ENCODE measurements around the gene KRTAP12-1. TPM values are rescaled to one million over a fixed set of nuclear protein-coding genes. Genes with fewer than 3 reads are reported as not detected.

The KRTAP12-1 gene
- total RNA-seq, 1 experiment from 2014 or later = not detected

DNA sequence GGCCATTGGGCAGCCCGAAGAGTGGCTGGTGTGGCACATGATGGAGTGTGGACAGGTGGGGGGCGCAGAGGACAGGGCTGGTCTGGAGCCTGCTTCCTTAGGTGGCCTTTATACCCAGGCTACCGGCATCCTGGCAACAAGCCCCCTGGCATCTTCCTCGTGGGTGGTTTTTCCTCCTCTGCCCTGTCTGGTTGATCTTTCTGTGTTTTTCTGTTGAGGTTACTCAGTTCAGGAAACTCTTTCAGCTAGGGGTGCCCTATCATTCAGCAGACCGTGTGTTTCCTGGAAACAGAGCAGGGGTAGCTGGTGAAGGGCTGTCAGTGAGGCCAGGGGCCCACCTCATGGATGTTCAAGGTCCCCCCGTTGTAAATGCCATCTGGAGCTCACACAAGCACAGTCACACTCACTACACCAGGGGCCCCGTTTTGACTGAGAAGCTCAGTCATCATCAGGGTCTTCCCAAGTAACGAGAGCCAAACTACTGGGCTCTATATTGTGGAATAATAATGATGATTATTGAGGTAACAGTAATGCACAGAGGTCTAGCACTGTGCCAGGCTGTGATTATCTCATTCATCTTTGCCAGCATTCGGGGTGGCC lies 27.3 kb downstream of the KRTAP12-1 start, which contains the start of gene KRTAP12-4:
TSS of gene KRTAP12-4 (minus strand) at position 84 of the 600 bp plus-strand sequence. CDS start at position 39, 45 bp downstream.
- no peak for DNase-seq (ENCODE audit: low read depth, low spot score)
- CTCF ChIA-PET = no interaction called here
- TF ChIP-seq, protein P1, sequence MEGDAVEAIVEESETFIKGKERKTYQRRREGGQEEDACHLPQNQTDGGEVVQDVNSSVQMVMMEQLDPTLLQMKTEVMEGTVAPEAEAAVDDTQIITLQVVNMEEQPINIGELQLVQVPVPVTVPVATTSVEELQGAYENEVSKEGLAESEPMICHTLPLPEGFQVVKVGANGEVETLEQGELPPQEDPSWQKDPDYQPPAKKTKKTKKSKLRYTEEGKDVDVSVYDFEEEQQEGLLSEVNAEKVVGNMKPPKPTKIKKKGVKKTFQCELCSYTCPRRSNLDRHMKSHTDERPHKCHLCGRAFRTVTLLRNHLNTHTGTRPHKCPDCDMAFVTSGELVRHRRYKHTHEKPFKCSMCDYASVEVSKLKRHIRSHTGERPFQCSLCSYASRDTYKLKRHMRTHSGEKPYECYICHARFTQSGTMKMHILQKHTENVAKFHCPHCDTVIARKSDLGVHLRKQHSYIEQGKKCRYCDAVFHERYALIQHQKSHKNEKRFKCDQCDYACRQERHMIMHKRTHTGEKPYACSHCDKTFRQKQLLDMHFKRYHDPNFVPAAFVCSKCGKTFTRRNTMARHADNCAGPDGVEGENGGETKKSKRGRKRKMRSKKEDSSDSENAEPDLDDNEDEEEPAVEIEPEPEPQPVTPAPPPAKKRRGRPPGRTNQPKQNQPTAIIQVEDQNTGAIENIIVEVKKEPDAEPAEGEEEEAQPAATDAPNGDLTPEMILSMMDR (IDR thresholded peaks at IDR 0.05) = no peak
- TF ChIP-seq SIN3A (IDR thresholded peaks at IDR 0.05; ENCODE audit: borderline replicate concordance, insufficient read depth, low read depth, low read length) = no peak
- TF ChIP-seq, protein P2, sequence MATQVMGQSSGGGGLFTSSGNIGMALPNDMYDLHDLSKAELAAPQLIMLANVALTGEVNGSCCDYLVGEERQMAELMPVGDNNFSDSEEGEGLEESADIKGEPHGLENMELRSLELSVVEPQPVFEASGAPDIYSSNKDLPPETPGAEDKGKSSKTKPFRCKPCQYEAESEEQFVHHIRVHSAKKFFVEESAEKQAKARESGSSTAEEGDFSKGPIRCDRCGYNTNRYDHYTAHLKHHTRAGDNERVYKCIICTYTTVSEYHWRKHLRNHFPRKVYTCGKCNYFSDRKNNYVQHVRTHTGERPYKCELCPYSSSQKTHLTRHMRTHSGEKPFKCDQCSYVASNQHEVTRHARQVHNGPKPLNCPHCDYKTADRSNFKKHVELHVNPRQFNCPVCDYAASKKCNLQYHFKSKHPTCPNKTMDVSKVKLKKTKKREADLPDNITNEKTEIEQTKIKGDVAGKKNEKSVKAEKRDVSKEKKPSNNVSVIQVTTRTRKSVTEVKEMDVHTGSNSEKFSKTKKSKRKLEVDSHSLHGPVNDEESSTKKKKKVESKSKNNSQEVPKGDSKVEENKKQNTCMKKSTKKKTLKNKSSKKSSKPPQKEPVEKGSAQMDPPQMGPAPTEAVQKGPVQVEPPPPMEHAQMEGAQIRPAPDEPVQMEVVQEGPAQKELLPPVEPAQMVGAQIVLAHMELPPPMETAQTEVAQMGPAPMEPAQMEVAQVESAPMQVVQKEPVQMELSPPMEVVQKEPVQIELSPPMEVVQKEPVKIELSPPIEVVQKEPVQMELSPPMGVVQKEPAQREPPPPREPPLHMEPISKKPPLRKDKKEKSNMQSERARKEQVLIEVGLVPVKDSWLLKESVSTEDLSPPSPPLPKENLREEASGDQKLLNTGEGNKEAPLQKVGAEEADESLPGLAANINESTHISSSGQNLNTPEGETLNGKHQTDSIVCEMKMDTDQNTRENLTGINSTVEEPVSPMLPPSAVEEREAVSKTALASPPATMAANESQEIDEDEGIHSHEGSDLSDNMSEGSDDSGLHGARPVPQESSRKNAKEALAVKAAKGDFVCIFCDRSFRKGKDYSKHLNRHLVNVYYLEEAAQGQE (IDR thresholded peaks at IDR 0.05; ENCODE audit: insufficient read depth in 1 of 2, low read depth in 2 of 2, low read length in 1 of 2) = no peak
- TF ChIP-seq POLR2AphosphoS5 (IDR thresholded peaks at IDR 0.05; ENCODE audit: low read depth, low read length) = no peak
- no peak for TF ChIP-seq TCF7L2 (IDR thresholded peaks at IDR 0.05; ENCODE audit: low read depth, low read length)
- H3K36me3 ChIP-seq (ENCODE audit: control insufficient read depth, insufficient read depth, low read length) = no peaks in the 10 kb centered on the region
- no peaks in the 10 kb centered on the region for H3K27me3 ChIP-seq (ENCODE audit: control insufficient read depth, insufficient read depth, low read length)
- POLR2A ChIA-PET = interaction anchor here (0.6 kb wide), 1 partner anchor 9 kb away, joined by 5 read pairs; no protein-coding TSS in a partner anchor
- no peak within 1 kb of the TSS for H3K27ac ChIP-seq (ENCODE audit: low read length)
- H3K9me3 ChIP-seq (ENCODE audit: control insufficient read depth, insufficient read depth, low read depth, low read length) = no peaks in the 10 kb centered on the region
- no peak within 1 kb of the TSS for H3K4me3 ChIP-seq (ENCODE audit: low read depth in 2 of 2, low read length in 2 of 2)
- no TSS peak for BruUV-seq (replicated peaks)
- in situ Hi-C loops (cut with HindIII; ENCODE audit: low pct_unique_long_range_greater_than_20kb, low sequenced_read_pairs) = no loop called here
- no peak for ATAC-seq
- no peaks in the 10 kb centered on the region for H3K4me1 ChIP-seq (ENCODE audit: control insufficient read depth, insufficient read depth, low read length)
- intact Hi-C loops (cut with micrococcal nuclease; ENCODE audit: unreplicated experiment) = no loop called here

DNA sequence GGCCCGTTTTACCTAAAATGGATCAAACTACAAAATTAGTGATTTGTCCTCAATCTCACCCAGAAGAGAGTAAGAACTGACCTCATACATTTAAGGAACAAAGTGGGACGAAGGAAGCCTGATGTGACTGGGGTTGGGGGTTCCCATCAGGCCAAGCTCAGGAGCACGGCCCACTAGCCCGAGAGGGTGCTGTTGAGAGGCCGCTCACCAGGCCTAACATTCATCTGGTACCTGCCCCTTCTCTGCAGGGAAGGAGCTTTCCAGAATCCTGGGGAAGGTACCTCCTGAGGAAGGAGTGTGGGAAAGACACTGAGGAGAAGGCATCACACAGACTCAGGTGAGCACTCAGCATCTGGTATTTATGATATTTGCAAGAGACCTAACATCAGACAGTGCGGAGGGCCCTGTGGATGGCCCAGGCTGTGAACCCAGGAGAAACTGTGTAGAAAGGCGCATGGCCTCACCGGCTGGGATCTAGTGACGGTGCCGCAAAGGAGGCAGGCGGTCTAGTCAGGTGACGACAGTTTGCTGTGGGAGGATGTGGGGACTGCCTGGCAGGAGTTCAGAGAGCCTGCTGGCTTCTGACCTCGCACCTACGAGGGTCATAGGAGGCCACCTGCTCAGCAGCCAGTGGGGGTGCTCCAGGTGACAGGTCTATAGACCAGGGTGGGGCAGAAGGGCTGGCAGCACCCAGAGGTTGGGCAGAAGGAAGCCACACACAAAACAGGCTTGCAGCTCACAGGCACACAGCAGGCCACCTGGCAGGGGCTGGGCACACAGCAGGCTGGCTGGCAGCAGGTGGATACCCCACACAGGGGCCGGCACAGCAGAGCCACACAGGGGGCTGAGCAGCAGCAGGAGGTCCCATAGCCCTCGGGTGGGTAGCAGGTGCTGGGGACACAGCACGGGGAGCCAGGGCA lies 28.0 kb downstream of the KRTAP12-1 start:
- no peaks in the 10 kb centered on the region for H3K27me3 ChIP-seq (ENCODE audit: control insufficient read depth, insufficient read depth, low read length)

More for the DNA sequence above, 28.0 kb downstream of the KRTAP12-1 start:
- H3K36me3 ChIP-seq (ENCODE audit: control insufficient read depth, insufficient read depth, low read length) = no peaks in the 10 kb centered on the region
- ATAC-seq (no peak), DNase-seq (ENCODE audit: low read depth, low spot score) (no peak)
- intact Hi-C loops (cut with micrococcal nuclease; ENCODE audit: unreplicated experiment) (no loop called here), in situ Hi-C loops (cut with HindIII; ENCODE audit: low pct_unique_long_range_greater_than_20kb, low sequenced_read_pairs) (no loop called here)
- H3K9me3 ChIP-seq (ENCODE audit: control insufficient read depth, insufficient read depth, low read depth, low read length) = no peaks in the 10 kb centered on the region
- no peak for TF ChIP-seq TCF7L2 (IDR thresholded peaks at IDR 0.05; ENCODE audit: low read depth, low read length)
- TF ChIP-seq SIN3A (IDR thresholded peaks at IDR 0.05; ENCODE audit: borderline replicate concordance, insufficient read depth, low read depth, low read length) = no peak
- TF ChIP-seq, protein P2 (IDR thresholded peaks at IDR 0.05; ENCODE audit: insufficient read depth in 1 of 2, low read depth in 2 of 2, low read length in 1 of 2) = no peak
- no peak for TF ChIP-seq POLR2AphosphoS5 (IDR thresholded peaks at IDR 0.05; ENCODE audit: low read depth, low read length)
- TF ChIP-seq, protein P1 (IDR thresholded peaks at IDR 0.05) = no peak
- ChIA-PET CTCF (no interaction called here), POLR2A (no interaction called here)
- H3K4me3 ChIP-seq (ENCODE audit: low read depth in 2 of 2, low read length in 2 of 2) = no peak overlapping the region
- BruUV-seq (replicated peaks) = no TSS peak
- no peaks in the 10 kb centered on the region for H3K4me1 ChIP-seq (ENCODE audit: control insufficient read depth, insufficient read depth, low read length)
- H3K27ac ChIP-seq (ENCODE audit: low read length) = no peak overlapping the region
